Fibroblast of pulmonary artery (primary cell): ENCODE data around the gene OR10K1.

Experiments used
- DNase-seq: peaks from one replicate; pipeline ENCODE4 v3.0.0-alpha.2; 2010; ENCODE audit warnings: low read depth
- H3K4me3 ChIP-seq: replicated peaks from 2 replicates; pipeline ENCODE4 v1.5.1; 2011; ENCODE audit warnings: low read depth, mild to moderate bottlenecking, control low read depth, low read length, moderate library complexity
- TF ChIP-seq, protein P1 (sequence below): IDR thresholded peaks from 2 replicates; pipeline ENCODE4 v1.5.1; 2011; ENCODE audit warnings: mild to moderate bottlenecking, control low read depth, low read length, inconsistent platforms; ENCODE audit errors: missing control alignments

The OR10K1 gene

DNA sequence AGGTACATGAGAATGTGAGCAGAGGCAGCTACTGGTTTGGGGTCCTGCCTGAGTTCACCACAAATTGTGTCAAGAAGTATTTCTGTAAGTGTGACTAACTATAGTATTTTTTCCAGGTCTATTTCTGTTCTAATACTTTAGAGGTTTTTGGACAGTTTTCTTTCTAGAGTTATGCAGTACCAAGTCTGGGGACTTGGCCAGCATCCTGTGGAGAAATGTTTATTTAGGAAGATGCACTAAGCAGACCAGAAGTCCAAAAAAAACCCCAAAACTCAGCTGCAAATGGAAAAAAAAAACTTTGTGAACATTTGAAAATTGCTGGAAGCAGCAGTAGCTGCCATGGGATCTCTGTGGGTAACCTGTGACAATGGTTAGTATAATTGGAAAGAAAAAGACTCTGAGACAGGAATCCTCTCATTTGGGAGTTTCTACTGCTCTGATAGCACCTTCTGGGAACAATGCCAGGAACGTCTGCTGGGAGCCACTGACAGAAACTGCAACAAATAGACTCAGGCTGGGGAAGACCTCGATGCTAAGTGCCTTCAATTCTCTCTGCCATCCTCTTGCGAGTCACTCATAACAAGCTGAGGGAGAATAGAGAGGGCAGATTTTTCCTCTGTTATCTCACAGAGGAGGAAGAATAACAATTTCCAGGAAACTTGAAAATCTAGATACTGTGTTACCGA is 48.0 kb downstream of the OR10K1 start:
- no peak overlapping the region for H3K4me3 ChIP-seq
- TF ChIP-seq, protein P1, sequence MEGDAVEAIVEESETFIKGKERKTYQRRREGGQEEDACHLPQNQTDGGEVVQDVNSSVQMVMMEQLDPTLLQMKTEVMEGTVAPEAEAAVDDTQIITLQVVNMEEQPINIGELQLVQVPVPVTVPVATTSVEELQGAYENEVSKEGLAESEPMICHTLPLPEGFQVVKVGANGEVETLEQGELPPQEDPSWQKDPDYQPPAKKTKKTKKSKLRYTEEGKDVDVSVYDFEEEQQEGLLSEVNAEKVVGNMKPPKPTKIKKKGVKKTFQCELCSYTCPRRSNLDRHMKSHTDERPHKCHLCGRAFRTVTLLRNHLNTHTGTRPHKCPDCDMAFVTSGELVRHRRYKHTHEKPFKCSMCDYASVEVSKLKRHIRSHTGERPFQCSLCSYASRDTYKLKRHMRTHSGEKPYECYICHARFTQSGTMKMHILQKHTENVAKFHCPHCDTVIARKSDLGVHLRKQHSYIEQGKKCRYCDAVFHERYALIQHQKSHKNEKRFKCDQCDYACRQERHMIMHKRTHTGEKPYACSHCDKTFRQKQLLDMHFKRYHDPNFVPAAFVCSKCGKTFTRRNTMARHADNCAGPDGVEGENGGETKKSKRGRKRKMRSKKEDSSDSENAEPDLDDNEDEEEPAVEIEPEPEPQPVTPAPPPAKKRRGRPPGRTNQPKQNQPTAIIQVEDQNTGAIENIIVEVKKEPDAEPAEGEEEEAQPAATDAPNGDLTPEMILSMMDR, result no peak
- DNase-seq, result peak; percentile 22

DNA sequence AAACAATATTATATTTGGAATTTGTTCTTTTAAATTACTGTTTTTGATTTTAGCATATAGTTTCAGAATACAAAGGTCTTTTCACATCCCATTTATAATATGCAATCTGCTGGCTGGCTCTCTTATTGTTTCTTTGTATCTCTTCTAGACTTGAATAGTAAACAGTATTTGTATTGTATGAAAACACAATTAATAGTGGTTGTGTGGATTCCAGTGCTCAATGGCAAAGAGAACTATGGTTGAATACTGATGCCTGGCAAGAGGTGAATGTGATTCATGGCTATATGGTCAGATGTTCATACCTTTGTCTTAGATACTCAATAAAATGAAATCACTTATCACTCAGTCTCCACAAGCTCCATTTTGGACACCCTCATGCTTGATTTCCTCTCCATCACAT is 55.3 kb downstream of the OR10K1 start:
- no peak for DNase-seq
- H3K4me3 ChIP-seq, result no peak overlapping the region
- TF ChIP-seq, protein P1, result no peak
